DMS 273 (cell line): Measurements from ENCODE around the gene SAMD4B.

Experiments used
- DNase-seq: peaks from one replicate; lab custom pipeline; 2025; ENCODE audit not compliant: unreplicated experiment; lab: John Stamatoyannopoulos, UW

The SAMD4B gene

DNA sequence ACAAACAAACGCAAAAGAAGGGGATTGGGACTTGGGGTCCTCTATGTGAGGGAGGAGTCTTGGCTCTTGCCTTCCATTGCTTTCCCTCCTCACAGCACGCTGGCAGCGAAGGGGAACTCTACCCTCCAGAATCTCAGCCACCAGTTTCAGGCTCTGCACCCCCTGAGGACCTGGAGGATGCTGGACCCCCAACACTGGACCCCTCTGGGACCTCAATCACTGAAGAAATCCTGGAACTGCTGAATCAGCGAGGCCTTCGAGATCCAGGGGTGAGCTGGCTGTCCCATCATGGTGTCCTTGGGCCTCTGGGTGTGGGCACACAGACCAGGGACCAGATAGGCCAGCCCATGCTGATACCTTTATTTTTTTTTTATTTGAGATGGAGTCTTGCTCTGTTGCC lies 79.8 kb downstream of the SAMD4B start:
- no peak for DNase-seq

DNA sequence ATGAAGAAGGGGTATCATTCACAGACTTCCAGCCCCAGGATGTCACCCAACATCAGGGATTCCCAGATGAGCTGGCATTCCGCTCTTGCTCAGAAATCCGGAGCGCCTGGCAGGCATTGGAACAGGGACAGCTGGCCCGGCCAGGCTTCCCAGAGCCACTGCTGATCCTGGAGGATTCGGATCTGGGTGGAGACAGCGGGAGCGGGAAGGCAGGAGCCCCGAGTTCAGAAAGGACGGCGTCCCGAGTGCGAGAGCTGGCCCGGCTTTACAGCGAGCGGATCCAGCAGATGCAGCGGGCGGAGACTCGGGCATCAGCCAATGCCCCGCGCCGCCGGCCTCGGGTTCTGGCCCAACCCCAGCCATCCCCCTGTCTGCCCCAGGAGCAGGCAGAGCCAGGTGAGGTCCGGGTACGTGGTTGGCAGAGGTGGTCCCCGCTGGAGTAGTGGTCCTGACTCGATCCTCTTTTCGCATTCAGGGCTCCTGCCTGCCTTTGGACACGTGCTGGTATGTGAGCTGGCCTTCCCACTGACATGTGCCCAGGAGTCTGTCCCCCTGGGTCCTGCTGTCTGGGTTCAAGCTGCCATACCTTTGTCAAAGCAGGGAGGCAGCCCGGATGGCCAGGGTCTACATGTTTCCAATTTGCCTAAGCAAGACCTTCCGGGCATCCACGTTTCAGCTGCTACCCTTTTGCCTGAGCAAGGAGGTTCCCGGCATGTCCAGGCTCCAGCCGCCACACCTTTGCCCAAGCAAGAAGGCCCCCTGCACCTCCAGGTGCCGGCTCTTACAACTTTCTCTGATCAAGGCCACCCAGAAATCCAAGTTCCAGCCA lies 81.3 kb downstream of the SAMD4B start:
- DNase-seq, result no peak

DNA sequence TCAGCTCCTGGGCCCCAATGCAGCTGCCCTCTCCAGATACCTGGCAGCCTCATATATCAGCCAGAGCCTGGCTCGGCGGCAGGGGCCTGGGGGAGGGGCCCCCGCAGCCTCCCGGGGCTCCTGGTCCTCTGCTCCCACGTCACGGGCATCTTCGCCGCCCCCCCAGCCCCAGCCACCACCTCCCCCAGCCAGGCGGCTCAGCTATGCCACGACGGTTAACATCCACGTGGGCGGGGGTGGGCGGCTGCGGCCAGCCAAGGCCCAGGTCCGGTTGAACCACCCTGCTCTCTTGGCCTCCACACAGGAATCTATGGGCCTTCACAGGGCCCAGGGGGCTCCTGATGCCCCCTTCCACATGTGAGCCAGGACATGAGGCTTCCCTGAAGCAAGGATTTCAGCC lies 82.7 kb downstream of the SAMD4B start:
- DNase-seq, result no peak

DNA sequence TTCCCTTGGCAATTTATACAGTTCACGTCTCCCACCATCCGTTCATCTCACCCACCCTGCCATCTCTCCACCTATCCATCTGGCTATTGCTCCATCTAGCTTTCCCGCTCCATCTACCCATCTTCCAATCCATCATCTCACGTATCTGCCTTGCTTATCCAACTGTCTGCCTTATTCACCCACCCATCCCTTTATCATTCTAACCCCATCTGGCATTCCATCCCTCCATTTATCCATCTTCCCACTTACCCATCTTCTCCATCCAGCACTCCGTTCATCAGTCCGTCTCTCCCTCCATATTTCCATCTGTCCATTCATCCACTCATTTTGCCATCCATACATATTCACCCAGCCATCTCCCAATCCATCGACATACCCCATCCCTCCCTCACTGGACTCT lies 83.5 kb downstream of the SAMD4B start:
- DNase-seq, result no peak

DNA sequence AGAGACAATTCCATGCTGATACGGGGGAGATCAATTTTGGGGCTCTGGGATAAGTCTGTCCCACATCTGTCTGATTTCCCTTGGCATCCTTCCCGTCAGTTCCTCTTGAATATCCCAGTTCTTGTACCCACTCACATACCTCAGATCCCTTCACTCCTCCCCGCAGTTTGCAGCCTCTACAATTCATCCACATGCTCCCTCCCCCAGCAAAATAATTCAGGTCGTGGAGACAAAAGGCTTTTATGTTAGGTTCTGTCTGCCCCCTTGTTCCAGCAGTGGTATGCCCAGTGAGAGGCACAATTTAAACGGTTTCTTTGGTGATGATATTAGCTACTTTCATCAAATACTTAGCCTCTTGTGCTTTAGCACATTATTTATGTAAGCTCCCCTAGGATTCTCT lies 83.9 kb downstream of the SAMD4B start:
- no peak for DNase-seq

DNA sequence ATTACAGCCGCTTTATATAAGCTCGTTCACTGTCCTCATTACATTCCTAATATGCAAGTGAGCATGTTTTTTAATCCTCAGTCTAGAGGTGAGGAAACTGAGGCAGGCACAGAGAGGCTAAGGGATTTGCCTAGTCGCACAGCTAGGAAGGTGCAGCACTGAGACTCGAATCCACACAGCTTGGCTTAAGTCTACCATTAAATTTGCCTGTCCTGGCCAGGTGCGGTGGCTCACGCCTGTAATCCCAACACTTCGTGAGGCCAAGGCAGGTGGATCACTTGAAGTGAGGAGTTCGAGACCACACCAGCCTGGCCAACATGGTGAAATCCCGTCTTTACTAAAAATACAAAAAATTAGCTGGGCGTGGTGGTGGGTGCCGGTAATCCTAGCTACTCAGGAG lies 85.5 kb downstream of the SAMD4B start:
- no peak for DNase-seq

DNA sequence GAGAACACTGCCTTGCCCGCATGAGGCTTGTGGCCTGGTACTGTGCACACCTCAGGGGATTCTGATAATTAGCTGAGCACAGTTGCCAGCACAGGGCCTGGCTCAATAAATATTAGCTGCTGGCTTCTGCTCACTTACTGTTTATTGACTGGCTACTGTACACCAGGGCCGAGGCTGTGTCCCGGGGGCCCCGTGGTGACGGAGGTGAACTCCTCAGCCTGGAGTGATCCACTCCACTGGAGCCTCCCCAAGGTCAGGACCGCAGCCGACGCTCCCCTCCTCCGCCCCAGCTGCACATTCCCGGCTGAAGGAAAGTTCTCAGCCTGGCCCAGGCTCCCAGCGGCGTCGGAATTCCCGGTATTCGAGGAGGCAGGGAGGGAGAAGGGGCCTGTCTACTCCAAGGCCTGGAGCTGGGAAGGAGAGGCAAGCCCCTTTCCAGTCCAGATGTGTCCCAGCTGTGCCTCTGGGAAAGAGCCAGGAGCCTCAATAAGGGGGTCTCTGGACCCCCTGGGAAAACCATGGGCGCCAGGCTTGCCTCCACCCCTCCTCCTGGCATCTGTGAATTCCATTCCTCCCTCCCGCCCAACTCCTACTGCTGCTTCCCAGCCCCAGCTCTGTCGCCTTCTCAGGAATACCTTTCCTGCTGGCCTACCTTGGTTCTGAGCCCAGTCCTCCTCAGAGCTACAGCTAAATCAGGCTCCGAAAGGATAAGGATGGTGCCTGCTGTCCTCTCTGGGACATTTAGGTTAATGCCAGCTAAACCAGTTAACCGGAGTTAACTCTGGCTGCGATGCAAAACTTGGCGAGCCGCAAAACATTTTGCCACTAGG lies 86.3 kb downstream of the SAMD4B start:
- peak; percentile 62 for DNase-seq

DNA sequence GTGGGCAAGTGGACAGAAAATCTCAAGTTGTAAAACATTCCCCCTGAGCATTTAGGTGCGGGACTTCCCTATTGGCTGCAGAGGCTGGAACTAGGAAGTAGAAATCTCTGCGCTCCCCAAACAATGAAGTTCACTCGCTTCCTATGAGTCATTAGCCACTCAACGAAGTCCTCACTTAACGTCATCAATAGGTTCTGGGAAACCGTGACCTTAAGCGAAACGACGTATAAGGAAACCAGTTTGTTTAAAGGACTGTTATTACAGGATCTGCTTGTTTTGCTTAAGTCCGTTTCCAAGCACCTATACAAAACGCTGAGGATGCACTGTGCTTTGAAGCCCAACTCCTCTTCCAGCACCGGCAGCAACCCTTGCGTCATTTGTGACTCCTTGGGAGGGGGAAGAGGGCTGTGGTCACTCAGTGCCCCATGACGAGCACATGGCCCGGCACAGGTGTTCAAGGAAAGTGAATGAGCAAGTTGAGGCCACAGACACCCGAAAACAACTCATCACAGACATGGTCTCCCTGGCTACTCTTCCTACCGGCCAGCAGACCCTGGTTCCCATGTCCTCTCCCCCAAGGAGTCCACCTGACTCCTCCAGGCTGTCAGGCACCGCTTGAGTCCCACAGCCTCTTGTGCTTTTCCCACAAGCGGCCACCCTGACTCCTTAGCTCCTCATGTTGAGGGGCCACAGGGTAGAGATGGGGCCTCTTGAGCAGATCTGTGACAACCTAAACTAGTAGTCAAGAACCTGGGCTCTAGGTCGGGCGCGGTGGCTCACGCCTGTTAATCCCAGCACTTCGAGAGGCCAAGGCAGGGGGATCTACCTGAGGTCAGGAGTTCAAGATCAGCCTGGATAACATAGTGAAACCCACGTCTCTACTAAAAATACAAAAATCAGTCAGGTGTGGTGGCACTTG lies 88.7 kb downstream of the SAMD4B start:
- DNase-seq, result peak; percentile 78

DNA sequence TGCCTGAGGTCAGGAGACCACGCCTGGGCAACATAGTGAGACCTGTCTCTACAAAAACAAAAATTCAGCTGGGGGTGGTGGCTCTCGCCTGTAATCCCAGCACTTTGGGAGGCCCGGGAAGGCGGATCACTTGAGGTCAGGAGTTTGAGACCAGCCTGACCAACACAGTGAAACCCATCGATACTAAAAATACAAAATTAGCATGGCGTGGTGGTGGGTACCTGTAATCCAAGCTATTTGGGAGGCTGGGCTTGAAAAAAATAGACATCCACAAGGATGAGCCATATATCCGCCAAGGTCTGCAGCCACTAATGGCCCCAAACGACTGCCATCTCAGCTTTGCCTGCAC lies 90.4 kb downstream of the SAMD4B start:
- DNase-seq, result no peak

DNA sequence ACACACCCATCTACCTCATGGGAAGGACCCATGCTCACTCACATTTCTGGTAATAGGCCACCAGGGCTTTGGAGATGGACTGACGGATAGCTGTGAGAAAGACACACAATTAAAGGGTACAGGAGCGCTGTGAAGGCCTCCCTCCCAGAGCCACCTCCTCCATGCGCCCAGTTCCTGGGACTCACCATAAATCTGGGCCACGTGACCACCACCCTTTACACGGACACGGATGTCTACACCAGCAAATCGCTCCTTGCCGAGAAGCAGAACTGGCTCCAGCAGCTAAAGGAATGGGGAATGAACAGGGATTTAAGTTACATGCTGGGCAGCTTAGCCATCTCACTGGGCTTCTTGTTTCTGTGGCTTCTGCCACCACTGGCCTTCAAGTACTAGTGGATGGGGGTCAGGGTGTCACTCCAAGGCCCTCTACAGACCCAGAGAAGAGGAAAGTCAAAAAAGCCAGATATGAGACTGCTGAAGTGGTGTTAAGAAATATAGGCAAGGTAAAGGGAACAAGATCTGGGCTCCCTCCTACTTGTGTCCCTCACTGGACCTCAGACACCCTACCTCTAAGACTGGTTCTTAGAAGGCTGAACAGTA lies 91.4 kb downstream of the SAMD4B start:
- no peak for DNase-seq

DNA sequence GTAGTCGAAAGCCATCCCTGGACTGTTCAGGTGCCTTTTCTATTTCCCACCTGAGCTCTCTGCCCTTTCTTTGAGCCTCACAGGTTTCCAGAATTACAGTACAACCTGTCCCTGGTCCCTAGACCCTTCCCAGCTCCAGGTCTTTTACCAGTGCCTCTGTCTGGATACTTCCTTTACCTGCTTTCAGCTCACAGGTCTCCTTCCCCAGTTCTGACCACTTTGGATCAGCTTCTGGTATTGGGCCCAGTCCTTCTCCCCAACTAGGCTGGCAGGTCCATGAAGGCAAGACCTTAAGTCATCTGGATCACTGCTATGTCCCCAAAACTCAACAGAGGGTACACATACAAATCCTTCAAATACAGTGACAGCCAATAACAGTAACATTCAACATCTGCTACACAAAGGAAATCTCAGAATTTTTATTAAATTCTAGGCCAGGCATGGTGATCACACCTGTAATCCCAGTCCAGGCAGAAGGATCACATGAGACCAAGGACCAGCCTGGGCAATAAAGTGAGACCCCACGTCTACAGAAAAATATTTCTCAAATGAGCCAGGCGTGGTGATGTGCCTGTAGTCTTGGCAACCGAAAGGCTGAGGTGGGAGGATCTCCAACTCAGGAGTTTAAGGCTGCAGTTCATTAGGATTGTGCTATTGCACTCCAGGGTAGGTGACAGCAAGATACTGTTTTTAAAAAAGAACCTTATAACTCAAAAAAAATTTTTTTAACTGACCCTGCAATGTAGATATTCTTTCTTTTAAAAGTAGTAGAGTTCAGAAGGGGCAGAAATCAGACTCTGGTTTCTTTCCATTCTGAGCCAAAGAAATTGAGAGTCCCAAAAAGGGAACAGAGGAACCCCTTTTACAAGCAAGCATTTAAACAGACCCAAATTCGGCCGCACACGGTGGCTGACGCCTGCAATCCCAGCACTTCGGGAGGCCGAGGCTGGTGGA lies 92.2 kb downstream of the SAMD4B start:
- no peak for DNase-seq
